ENCODE measurements around the gene SYTL5.

DNA sequence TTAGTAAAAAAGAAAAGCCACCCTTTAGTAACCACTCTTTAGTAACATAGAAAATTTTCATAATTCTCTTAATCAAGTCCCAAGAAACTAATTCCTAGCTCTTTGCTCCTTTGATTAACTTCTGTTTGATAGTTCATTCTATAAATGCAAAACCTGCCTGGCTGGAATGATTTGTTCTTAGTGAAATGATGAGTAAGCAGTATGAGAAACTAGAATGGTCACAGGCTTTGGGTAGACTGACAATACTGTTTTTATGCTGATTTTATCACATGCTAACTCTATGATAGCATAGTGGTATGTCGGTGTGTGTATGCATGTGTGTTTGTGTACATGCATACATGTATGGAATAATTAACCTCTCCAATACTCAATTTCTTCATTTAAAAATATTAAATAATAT is 81.2 kb downstream of the SYTL5 start:
- TF ChIP-seq, protein P1, sequence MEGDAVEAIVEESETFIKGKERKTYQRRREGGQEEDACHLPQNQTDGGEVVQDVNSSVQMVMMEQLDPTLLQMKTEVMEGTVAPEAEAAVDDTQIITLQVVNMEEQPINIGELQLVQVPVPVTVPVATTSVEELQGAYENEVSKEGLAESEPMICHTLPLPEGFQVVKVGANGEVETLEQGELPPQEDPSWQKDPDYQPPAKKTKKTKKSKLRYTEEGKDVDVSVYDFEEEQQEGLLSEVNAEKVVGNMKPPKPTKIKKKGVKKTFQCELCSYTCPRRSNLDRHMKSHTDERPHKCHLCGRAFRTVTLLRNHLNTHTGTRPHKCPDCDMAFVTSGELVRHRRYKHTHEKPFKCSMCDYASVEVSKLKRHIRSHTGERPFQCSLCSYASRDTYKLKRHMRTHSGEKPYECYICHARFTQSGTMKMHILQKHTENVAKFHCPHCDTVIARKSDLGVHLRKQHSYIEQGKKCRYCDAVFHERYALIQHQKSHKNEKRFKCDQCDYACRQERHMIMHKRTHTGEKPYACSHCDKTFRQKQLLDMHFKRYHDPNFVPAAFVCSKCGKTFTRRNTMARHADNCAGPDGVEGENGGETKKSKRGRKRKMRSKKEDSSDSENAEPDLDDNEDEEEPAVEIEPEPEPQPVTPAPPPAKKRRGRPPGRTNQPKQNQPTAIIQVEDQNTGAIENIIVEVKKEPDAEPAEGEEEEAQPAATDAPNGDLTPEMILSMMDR (IDR thresholded peaks at IDR 0.05): no peak
- TF ChIP-seq EZH2 (IDR thresholded peaks at IDR 0.05): no peak

Data from neural progenitor cell (in vitro differentiated cells).